NOMO-1 treated with DMSO at 0.1 percent for 48 hours (cell line): Measurements from ENCODE around the gene CDKN2AIP.
"Not testable (repeated sequence)": the region's sequence is repeated elsewhere in the genome, so short reads cannot be mapped to it uniquely, and the experiment has no call there.

Experiments
- DNase-seq: peaks from one replicate; lab custom pipeline; 2025; ENCODE audit not compliant: unreplicated experiment; lab: John Stamatoyannopoulos, UW

The CDKN2AIP gene

DNA sequence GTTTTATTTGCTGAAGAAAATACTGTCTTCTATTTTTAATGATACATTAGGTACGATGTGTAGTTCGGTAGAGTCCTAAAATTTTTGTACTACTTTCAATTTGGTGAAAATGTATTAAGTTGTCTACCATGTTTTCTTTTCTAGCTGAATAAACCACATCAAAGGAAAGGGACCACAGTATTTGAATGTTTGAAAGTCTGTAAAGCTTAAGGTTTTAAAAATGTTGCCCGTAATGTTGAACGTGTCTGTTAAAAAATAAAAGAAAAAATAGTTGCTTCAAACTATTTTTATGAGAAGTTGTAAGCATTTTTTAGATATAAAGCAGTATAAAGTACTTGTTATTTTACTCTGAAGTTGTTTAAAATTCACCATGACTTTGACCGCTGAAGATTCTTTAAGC is 3.2 kb downstream of the CDKN2AIP start:
- no peak for DNase-seq

DNA sequence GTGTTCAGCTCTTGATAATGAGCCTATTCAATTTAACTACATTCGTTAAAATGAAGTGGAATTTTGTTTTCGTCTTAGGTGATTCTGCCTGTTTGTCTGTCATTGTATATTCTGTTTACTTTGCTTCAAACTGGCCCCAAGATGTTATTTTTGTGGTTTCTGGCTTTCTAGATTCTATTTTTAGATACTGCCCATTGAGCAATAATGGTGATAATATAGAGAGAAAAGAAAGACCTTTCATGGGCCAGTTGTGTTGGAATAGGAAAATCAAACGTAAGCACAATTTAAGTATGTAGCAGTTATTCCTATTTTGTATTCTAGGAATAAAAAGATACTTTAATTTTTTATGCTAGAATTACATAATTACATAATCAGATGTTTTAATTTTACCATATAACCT is 4.0 kb downstream of the CDKN2AIP start:
- DNase-seq = peak; percentile 32

DNA sequence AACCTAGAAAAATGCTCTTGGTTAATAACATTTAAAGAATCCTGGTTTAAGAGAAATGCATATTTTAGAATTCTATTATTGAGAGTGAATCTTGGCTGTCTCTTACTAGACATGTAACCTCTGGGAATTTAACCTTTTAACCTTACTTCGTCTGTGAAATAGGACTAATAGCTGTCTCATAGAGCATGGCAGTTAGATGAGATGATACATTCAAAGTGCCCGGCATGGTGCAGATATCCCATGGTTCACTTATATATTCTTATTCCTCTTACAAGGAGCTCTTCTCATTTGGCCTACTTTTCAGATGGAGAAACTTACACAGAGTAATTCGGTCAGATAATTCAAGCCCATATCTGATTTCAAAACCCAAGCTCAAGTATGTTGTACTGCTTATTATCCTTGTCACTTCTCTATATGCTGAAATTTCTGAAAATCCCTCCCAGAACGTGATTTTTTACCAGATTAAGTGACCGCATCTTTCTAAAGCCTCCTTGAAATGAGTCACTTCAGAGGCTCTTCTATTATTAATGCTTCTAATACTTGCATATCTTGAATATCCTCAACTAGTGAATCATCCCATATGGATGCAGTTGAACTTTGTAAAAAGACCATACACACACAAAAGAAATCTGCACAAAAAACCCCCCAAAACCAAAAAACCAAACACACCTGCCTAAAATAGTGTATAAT is 4.9 kb downstream of the CDKN2AIP start:
- DNase-seq = no peak

DNA sequence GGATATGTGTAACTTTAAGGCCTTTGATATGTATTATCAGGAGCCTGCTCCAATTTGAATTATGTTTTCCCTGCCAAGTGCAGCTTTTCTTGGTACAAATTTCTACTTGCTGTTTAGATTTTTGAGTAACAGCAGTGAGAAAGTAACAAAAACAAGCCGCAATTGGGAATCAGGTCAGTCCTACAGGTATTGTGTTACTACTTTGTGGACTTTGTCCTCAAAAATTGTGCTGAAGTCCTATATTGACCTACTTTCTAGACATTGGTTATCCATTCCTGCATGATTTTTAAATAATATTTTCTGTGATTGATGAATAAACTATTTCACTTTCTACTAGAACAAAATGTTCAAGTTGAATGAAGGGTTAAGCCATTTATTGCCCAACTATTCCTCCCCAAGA is 5.7 kb downstream of the CDKN2AIP start:
- no peak for DNase-seq

DNA sequence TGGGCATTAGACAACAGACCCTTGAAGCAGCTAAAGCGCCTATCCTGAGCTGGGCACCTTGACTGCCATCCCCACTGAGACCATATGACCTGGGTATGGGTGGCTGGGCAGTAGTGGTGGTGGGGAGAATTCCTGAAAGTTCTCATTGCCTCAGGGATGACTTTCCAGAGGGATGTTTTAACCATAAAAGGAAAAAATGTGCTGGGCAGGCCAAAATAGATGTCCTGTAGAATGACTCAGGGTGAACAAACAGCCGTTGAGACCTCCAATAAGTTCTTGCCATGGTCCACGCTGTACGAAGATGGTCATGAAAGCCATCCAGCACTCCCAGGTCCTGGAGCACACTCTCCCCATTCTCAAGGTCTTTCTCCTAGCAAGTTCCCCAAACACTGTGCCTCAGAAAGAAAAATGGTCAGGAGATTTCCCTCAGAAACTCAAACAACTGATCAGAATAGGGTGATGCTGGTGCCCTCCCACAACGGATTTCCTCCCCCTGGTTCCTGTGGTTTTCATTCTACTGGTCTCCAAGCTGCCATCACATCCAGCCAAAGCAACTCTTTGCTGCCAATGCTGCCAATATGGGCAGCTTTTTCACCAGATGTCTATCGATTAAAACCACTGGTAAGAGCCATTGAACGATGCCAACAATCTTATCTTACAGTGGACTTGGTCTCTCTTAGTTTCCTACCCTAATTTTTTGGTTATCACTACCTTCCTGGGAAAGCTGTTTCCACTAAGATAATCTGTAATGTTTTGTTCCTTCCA is 11.2 kb downstream of the CDKN2AIP start:
- no peak for DNase-seq

DNA sequence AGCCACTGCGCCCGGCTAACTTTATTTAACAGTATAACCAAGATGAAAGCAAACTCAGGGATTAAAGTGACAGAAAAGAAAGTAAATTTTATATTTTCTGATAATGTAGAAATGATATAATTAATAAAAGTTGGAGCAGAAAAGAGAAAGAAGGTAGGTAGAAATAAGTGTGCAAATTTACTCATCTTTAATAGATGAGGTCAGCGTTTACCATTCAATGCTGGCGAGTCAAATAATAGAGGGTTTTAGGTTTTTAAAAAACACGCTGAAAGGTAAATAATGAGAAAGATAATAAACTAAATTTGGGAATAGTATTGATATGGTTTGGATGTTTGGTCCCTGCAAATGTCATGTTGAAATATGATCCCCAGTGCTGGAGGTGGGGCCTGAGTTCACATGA is 13.6 kb downstream of the CDKN2AIP start:
- DNase-seq = no peak

DNA sequence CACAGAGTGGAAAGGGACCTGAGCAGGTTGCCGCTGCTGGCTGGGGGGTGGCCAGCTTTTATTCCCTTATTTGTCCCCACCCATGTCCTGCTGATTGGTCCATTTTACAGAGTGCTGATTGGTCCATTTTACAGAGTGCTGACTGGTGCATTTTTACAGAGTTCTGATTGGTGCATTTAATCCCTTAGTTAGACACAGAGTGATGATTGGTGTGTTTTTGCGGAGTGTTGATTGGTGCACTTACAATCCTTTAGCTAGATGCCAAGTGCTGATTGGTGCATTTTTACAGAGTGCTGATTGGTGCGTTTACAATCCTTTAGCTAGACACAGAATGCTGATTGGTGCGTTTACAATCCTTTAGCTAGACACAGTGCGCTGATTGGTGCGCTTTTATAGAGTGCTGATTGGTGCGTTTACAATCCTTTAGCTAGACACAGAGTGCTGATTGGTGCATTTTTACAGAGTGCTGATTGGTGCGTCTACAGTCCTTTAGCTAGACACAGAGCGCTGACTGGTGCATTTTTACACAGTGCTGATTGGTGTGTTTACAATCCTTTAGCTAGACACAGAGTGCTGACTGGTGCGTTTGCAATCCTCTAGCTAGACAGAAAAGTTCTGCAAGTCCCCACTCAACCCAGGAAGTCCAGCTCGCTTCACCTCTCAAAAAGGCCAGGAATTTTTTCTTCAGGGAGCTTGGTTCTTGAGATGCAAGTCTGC is 19.6 kb downstream of the CDKN2AIP start:
- not testable (repeated sequence) for DNase-seq

DNA sequence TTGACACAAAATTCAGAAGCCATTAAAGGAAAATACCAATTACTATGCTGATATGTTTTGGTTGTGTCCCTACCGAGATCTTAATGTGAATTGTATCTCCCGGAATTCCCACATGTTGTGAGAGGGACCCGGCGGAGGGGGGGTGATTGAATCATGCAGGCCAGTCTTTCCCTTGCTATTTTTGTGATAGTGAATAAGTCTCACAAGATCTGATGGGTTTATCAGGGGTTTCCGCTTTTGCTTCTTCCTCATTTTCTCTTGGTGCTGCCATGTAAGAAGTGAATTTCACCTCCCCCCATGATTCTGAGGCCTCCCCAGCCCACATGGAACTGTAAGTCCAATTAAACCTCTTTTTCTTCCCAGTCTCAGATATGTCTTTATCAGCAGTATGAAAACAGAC is 21.4 kb downstream of the CDKN2AIP start:
- DNase-seq = peak; percentile 21

DNA sequence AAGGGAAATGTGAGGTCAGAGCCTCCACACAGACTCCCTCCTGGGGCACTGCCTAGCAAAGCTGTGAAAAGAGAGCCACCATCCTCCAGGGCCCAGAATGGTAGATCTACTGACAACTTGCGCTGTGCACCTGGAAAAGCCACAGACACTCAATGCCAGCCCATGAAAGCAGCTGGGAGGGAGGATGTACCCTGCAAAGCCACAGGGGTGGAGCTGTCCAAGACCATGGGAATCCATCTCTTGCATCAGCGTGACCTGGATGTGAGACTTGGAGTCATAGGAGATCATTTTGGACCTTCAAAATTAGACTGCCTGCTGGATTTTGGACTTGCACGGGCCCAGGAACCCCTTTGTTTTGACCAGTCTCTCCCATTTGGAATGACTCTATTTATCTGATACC is 22.8 kb downstream of the CDKN2AIP start:
- no peak for DNase-seq

DNA sequence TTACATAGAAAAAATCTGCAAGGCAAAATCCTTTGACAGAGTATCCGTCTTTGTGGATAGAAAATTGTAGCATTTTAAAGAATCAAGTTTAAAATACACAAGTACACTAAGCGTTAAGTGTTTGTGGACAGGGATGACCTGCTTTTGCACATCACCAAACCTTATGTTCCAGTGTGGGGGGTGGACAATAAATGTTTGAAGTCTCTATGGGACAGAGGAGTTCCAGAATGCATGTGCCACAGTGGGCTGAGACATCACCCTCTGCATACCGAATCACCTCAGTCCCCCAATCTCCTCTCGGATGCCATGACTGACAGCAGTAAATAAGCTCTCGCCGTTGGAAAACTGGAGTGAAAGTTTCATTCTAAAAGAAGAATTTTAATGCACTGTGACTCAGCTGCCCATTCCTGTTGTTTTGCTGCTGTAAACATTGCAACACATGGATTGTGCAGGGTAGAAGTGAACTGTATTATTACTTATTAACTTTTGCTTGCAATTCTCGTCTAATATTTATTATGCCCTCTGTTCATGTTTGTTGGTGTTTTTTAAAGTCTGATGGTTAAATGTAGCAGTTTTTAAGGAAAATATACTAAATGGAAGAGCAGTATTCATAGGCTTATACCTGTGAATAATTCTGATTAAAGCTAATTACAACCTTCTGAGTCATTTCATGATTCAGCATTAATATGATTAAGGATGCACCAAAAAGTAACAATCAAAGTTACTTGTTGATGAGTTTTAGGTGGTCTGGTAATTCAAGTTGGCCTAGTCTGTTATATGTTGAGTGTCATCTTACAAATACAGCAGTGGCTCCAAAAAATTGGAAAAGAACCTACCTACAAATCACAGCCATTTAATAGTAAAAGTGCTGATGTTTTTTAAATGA is 24.0 kb downstream of the CDKN2AIP start:
- no peak for DNase-seq

DNA sequence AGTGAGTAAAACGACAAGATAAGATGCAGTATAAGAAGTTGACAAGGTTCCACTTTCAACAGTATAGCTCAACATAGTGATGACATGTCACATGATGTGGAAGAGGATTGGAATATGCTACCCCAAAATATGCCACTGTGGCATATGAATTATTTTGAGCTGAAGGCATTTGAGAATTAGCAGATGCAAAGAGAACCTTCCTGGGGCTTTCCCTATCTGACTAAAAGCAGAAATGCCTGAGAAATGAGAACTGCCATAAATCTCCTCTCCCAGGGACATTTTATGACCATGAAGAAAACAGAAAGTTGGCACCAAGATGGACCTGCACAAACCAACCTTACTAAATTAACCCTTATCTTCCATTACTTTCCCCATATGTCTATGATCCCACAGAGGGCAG is 24.8 kb downstream of the CDKN2AIP start:
- no peak for DNase-seq

DNA sequence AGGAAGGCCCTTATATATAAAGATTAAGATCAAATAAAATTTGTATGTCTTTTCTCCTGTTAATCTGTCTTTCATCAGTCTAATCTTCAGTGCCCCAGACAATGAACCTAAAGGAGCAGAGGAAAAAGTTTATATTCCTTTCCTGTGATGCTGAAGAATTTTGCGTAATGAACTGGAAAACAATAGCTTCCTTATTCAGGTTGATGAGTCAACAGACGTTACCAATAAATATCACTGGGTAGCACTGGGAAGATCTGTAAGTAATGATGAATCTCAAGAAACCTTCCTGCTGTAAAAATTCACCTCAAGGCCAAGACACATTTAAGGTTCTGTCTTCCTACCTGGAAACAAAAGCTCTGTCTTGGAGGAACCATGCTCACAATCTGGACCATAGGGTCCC is 25.5 kb downstream of the CDKN2AIP start:
- DNase-seq = no peak

DNA sequence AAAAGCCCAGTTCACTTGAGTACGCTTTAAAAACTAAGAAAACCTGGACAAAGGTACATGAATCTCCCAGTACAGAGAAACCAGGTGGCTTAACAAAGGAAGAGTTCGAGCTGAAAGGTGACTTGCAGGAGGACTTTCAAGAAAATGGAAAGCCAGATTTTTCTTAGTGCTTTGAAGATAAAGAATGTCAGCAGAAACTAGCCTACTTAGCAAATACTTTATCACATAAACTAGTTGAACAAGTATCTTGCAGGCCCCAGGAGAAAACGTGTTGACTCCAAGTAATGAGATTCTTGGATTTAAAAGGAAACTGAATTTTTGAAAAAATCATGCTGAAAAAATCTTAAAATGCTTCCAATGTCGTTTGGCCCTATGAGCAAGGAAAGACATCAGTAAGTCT is 26.4 kb downstream of the CDKN2AIP start:
- no peak for DNase-seq

DNA sequence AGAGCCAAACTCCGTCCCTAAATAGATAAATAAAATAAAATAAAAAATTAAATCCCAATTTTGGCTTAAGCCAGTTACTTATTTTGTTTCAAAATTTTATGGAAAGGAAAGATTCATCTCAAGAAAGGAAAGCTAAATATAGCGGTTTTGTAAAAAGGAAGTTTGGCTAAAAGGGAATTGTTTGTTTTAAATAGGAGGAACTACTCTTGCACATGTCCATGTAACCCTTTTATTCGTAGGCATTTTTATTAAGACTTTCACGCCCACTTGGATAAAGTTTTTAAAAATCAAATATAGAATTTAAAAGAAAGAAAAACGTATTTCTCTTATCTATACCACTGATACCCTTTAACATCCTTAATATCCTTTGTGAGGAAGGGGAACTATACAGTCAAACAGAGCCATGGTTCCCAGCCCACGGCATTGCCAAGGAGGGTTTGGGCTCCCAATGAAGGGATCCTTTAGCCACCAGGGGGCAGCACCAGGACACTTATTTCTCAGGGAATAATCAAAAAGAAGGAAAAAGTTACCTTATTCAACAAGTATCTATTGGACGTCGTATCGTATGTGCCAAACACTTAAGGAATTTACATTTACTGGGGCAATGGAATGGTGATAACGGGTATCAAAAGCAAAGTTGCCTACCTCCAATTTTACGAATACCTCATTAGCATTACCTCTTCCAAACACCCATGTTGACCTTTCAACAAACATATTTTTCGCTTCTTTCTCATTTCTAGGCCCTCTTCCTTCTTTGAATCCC is 27.7 kb downstream of the CDKN2AIP start:
- DNase-seq = peak; percentile 10

DNA sequence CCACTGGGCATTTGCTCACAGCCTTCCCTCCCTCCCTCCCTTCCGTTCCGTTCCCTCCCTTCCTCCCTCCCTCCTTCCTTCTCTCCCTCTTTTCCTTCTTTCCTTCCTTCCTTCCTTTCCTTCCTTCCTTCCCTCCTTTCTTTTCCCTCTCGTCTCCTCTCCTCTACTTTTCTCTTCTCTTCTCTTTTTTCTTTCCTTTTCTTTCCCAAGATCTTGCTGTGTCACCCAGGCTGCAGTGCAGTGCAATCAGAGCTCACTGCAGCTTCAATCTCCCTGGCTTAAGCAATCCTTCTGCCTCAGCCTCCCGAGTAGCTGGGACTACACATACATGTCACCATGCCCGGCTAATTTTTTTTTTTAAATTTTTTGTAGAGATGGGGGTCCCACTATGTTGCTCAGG is 33.7 kb downstream of the CDKN2AIP start:
- DNase-seq = no peak

DNA sequence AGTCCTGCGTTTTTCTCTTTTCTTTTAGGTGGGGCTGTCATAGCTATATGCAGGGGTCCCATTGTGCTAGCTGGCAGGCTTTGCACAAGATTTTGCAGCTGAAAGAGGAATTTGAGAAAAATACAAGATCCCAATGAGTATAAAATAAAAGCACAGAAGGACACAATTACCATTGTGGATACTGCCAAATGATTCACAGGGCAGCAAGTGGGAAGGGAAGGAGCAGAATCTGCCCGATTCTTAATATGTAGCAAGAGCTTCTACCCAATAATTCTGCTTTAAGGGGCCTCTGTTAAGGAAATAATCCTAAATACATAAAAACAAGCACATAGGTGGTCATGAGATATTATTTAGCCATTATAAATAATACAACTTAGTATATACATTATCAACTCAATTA is 34.5 kb downstream of the CDKN2AIP start:
- no peak for DNase-seq

DNA sequence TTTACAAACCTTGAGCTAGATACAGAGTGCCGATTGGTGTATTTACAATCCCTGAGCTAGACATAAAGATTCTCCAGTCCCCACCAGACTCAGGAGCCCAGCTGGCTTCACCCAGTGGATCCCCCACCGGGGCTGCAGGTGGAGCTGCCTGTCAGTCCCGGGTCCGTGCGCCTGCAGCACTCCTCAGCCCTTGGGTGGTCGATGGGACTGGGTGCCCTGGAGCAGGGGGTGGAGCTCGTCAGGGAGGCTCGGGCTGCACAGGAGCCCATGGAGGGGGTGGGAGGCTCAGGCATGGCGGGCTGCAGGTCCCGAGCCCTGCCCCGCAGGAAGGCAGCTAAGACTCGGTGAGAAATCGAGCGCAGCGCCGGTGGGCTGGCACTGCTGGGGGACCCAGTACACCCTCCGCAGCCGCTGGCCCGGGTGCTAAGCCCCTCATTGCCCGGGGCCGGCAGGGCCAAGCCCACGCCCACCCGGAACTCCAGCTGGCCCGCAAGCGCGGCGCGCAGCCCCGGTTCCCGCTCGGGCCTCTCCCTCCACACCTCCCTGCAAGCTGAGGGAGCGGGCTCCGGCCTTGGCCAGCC is 38.2 kb downstream of the CDKN2AIP start:
- not testable (repeated sequence) for DNase-seq

DNA sequence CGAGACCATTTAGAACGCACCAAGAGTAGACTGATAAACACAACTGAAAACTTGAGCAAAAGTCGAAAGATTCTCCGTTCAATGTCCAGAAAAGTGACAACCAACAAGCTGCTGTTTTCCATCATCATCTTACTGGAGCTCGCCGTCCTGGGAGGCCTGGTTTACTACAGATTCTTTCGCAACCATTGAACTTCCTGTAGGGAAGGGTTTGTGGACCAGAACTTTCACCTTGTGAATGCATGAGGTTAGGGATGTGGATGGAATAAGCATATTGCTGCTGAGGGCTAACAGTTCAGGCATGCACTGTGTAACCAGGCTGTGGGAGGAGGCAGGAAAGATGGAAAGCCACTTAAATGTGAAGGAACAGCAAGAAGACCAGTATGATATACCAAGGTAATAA is 39.6 kb downstream of the CDKN2AIP start:
- no peak for DNase-seq

DNA sequence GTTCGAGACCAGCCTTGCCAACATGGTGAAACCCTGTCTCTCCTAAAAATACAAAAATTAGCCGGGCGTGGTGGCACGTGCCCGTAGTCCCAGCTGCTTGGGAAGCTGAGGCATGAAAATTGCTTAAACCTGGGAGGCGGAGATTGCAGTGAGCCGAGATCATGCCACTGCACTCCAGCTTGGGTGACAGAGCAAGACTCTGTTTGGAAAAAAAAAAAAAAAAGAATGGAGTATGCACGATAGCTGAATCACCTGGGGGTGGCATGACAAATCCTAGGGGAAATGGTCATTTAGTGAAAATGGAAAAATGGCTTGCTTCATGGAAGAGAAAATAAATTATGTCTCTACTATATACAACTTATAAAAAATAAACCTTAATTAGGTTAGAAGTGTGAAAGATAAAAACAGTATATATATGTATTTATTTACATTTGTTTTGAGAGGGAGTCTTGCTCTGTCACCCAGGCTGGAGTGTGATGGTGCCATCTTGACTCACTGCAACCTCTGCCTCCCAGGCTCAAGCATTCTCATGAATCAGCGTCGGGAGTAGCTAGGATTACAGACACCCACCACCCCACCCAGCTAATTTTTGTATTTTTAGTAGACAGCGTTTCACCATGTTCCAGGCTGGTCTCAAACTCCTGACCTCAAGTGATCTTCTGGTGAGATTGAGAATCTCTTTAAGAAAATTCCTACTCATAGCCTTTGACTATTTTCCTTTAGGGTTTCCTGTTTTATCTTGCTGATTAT is 41.1 kb downstream of the CDKN2AIP start:
- DNase-seq = no peak
